Naive B cell (primary cell): ENCODE data around the gene PTPN6. TPM values are rescaled to one million over a fixed set of nuclear protein-coding genes. Genes with fewer than 3 reads are reported as not detected.
A peak's percentile ranks its signal among the peaks of the same experiment; 100 is the strongest.

ENCODE experiments used
- ATAC-seq, 2 donors: fragments of 150-1000 bp; cut with Tn5 transposase; 2 replicates each; pipeline ENCODE4 v1.10.0; 2021; ENCODE audit warnings: low read depth in 2 of 2, mild to moderate bottlenecking in 2 of 2, moderate library complexity in 2 of 2
- DNase-seq: peaks from one replicate; pipeline ENCODE4 v3.0.0; 2022
- H3K27ac Mint-ChIP-seq, 6 donors: one replicate each; pipeline ENCODE4 v1.8.0; 2020 to 2022; ENCODE audit warnings: mild to moderate bottlenecking in 6 of 6, mixed read lengths in 6 of 6, moderate library complexity in 5 of 6, inconsistent platforms in 2 of 6
- H3K27me3 Mint-ChIP-seq, 3 donors: one replicate each; pipeline ENCODE4 v1.8.0; 2021 to 2022; ENCODE audit warnings: mixed read lengths in 3 of 3, mild to moderate bottlenecking in 1 of 3
- H3K36me3 Mint-ChIP-seq, 2 donors: one replicate each; pipeline ENCODE4 v1.8.0; 2020 to 2022; ENCODE audit warnings: mixed read lengths in 2 of 2, inconsistent platforms in 1 of 2, mild to moderate bottlenecking in 1 of 2
- H3K4me1 Mint-ChIP-seq, 3 donors: one replicate each; pipeline ENCODE4 v1.8.0; 2020 to 2022; ENCODE audit warnings: mixed read lengths in 3 of 3, inconsistent platforms in 1 of 3, mild to moderate bottlenecking in 1 of 3, moderate library complexity in 1 of 3
- H3K4me3 Mint-ChIP-seq, 8 donors: one replicate each; pipeline ENCODE4 v1.8.0; 2020 to 2022; ENCODE audit warnings: mild to moderate bottlenecking in 8 of 8, mixed read lengths in 8 of 8, moderate library complexity in 8 of 8, inconsistent platforms in 2 of 8
- H3K9me3 Mint-ChIP-seq, 7 donors: one replicate each; pipeline ENCODE4 v1.8.0; 2020 to 2022; ENCODE audit warnings: mixed read lengths in 7 of 7, mild to moderate bottlenecking in 5 of 7, inconsistent platforms in 2 of 7, moderate library complexity in 1 of 7
- polyA plus RNA-seq, 6 donors: library from polyadenylated mRNA; unstranded; fragments of 300-500 nt; fragmentation: Illumina TruSeq; gene quantifications; one replicate each; pipeline ENCODE4 v1.2.3, GENCODE V29; 2021; ENCODE audit warnings: low read depth in 6 of 6

Gene PTPN6
- polyA plus RNA-seq, 6 donors from 2014 or later, result 398 to 1,059 (median 612) TPM

GRCh38 chr12:6939191-6939540 lies 12.0 kb upstream of the PTPN6 start:
- H3K4me1 Mint-ChIP-seq, result peaks cover 44 to 66% (median 60%) of the 10 kb centered on the region in 3 donors
- no peaks in the 10 kb centered on the region for H3K9me3 Mint-ChIP-seq
- no peak for DNase-seq
- no peaks in the 10 kb centered on the region for H3K27me3 Mint-ChIP-seq
- H3K27ac Mint-ChIP-seq, result peak overlapping the region; percentile 79 to 95 (median 86)
- peaks cover 0 to 3% of the 10 kb centered on the region in 2 donors for H3K36me3 Mint-ChIP-seq
- no peak for ATAC-seq
- peak overlapping the region in 5 of 8 donors; percentile 37 to 70 (median 63) for H3K4me3 Mint-ChIP-seq

GRCh38 chr12:6941267-6941666 lies 9.9 kb upstream of the PTPN6 start:
- H3K27me3 Mint-ChIP-seq, result no peaks in the 10 kb centered on the region
- DNase-seq, result no peak
- no peaks in the 10 kb centered on the region for H3K36me3 Mint-ChIP-seq
- H3K4me3 Mint-ChIP-seq, result peak overlapping the region in 2 of 8 donors; percentile 40 to 66
- ATAC-seq, result no peak
- peak overlapping the region in 1 of 6 donors; percentile 24 for H3K27ac Mint-ChIP-seq
- H3K9me3 Mint-ChIP-seq, result no peaks in the 10 kb centered on the region
- peaks cover 47 to 68% (median 67%) of the 10 kb centered on the region in 3 donors for H3K4me1 Mint-ChIP-seq

- no peaks in the 10 kb centered on the region for H3K36me3 Mint-ChIP-seq
- H3K4me3 Mint-ChIP-seq, result no peak overlapping the region
- H3K9me3 Mint-ChIP-seq, result no peaks in the 10 kb centered on the region
- H3K27me3 Mint-ChIP-seq, result no peaks in the 10 kb centered on the region
- DNase-seq, result no peak
- no peak for ATAC-seq
- peak overlapping the region in 1 of 6 donors; percentile 99 for H3K27ac Mint-ChIP-seq
- H3K4me1 Mint-ChIP-seq, result peaks cover 47 to 68% (median 67%) of the 10 kb centered on the region in 3 donors
Measured at GRCh38 chr12:6941782-6942181, 9.4 kb upstream of the PTPN6 start.

- no peaks in the 10 kb centered on the region for H3K27me3 Mint-ChIP-seq
- H3K4me1 Mint-ChIP-seq, result peaks cover 48 to 71% (median 68%) of the 10 kb centered on the region in 3 donors
- no peaks in the 10 kb centered on the region for H3K9me3 Mint-ChIP-seq
- ATAC-seq, result no peak
- peak overlapping the region in 4 of 6 donors; percentile 27 to 100 (median 99) for H3K27ac Mint-ChIP-seq
- H3K4me3 Mint-ChIP-seq, result peak overlapping the region in 4 of 8 donors; percentile 32 to 98 (median 66)
- DNase-seq, result no peak
- H3K36me3 Mint-ChIP-seq, result no peaks in the 10 kb centered on the region
Measured at GRCh38 chr12:6942331-6942665, 8.9 kb upstream of the PTPN6 start.

GRCh38 chr12:6943389-6943721 lies 7.8 kb upstream of the PTPN6 start:
- Mint-ChIP-seq H3K9me3 (no peaks in the 10 kb centered on the region), H3K4me3 (peak overlapping the region; percentile 90 to 98 (median 96)), H3K27ac (peak overlapping the region; percentile 99 to 100 (median 99)), H3K36me3 (no peaks in the 10 kb centered on the region), H3K4me1 (peaks cover 54 to 77% (median 72%) of the 10 kb centered on the region in 3 donors), H3K27me3 (no peaks in the 10 kb centered on the region)
- DNase-seq (peak; percentile 85), ATAC-seq (peak; percentile 57)

GRCh38 chr12:6943722-6944380 lies 7.3 kb upstream of the PTPN6 start, which contains the start of the genes C12orf57 and RNU7-1:
Gene C12orf57 (plus strand): TSS chr12:6944022. CDS start chr12:6944122, 100 bp downstream.
Gene RNU7-1 (plus strand): TSS chr12:6943816.
- Mint-ChIP-seq H3K27ac (peak within 1 kb of the TSS; percentile 99 to 100 (median 99)), H3K36me3 (no peaks in the 10 kb centered on the region), H3K4me3 (peak within 1 kb of the TSS; percentile 90 to 98 (median 96)), H3K9me3 (no peaks in the 10 kb centered on the region), H3K27me3 (no peaks in the 10 kb centered on the region), H3K4me1 (peaks cover 58 to 81% (median 77%) of the 10 kb centered on the region in 3 donors)
- ATAC-seq (peak; percentile 63 to 65), DNase-seq (peak; percentile 85)

GRCh38 chr12:6944381-6945186 lies 6.6 kb upstream of the PTPN6 start:
- H3K27me3 Mint-ChIP-seq, result no peaks in the 10 kb centered on the region
- H3K36me3 Mint-ChIP-seq, result no peaks in the 10 kb centered on the region
- H3K9me3 Mint-ChIP-seq, result no peaks in the 10 kb centered on the region
- DNase-seq, result peak; percentile 81
- H3K27ac Mint-ChIP-seq, result peak overlapping the region; percentile 99 to 100 (median 99)
- peak; percentile 41 to 43 for ATAC-seq
- peak overlapping the region; percentile 90 to 98 (median 96) for H3K4me3 Mint-ChIP-seq
- H3K4me1 Mint-ChIP-seq, result peaks cover 58 to 81% (median 78%) of the 10 kb centered on the region in 3 donors

GRCh38 chr12:6945613-6946012 lies 5.5 kb upstream of the PTPN6 start:
- Mint-ChIP-seq H3K9me3 (no peaks in the 10 kb centered on the region), H3K4me3 (peak overlapping the region; percentile 83 to 98 (median 96)), H3K4me1 (peaks cover 63 to 84% (median 84%) of the 10 kb centered on the region in 3 donors), H3K27ac (peak overlapping the region in 4 of 6 donors; percentile 95 to 100 (median 98)), H3K27me3 (no peaks in the 10 kb centered on the region), H3K36me3 (no peaks in the 10 kb centered on the region)
- DNase-seq (no peak), ATAC-seq (no peak)

- H3K36me3 Mint-ChIP-seq, result no peaks in the 10 kb centered on the region
- H3K27me3 Mint-ChIP-seq, result no peaks in the 10 kb centered on the region
- no peaks in the 10 kb centered on the region for H3K9me3 Mint-ChIP-seq
- peak; percentile 23 to 24 for ATAC-seq
- peak overlapping the region; percentile 72 to 98 (median 96) for H3K4me3 Mint-ChIP-seq
- peak overlapping the region; percentile 57 to 98 (median 95) for H3K27ac Mint-ChIP-seq
- peaks cover 69 to 90% (median 88%) of the 10 kb centered on the region in 3 donors for H3K4me1 Mint-ChIP-seq
- peak; percentile 81 for DNase-seq
Measured at GRCh38 chr12:6946033-6946919, 4.9 kb upstream of the PTPN6 start.

GRCh38 chr12:6946920-6947374 lies 4.2 kb upstream of the PTPN6 start:
- no peak for ATAC-seq
- Mint-ChIP-seq H3K36me3 (peaks cover 0 to 5% of the 10 kb centered on the region in 2 donors), H3K4me3 (peak overlapping the region; percentile 72 to 98 (median 96)), H3K4me1 (peaks cover 69 to 89% (median 88%) of the 10 kb centered on the region in 3 donors), H3K9me3 (no peaks in the 10 kb centered on the region), H3K27ac (peak overlapping the region; percentile 57 to 98 (median 95)), H3K27me3 (no peaks in the 10 kb centered on the region)
- DNase-seq, result no peak

- H3K36me3 Mint-ChIP-seq, result peaks cover 4 to 11% of the 10 kb centered on the region in 2 donors
- H3K27ac Mint-ChIP-seq, result peak overlapping the region; percentile 53 to 98 (median 96)
- H3K4me3 Mint-ChIP-seq, result peak overlapping the region; percentile 72 to 98 (median 86)
- ATAC-seq (no peak), DNase-seq (no peak)
- no peaks in the 10 kb centered on the region for H3K9me3 Mint-ChIP-seq
- H3K27me3 Mint-ChIP-seq, result no peaks in the 10 kb centered on the region
- peaks cover 66 to 83% (median 82%) of the 10 kb centered on the region in 3 donors for H3K4me1 Mint-ChIP-seq
Measured at GRCh38 chr12:6947615-6948014, 3.5 kb upstream of the PTPN6 start.

GRCh38 chr12:6948873-6949594 lies 2.1 kb upstream of the PTPN6 start:
- no peaks in the 10 kb centered on the region for H3K27me3 Mint-ChIP-seq
- DNase-seq (peak; percentile 51), ATAC-seq (peak; percentile 3 to 4)
- peaks cover 67 to 77% (median 75%) of the 10 kb centered on the region in 3 donors for H3K4me1 Mint-ChIP-seq
- H3K36me3 Mint-ChIP-seq, result peaks cover 10 to 26% of the 10 kb centered on the region in 2 donors
- peak overlapping the region; percentile 93 to 99 (median 96) for H3K27ac Mint-ChIP-seq
- peak overlapping the region; percentile 79 to 98 (median 90) for H3K4me3 Mint-ChIP-seq
- H3K9me3 Mint-ChIP-seq, result no peaks in the 10 kb centered on the region
